IPS-18a (cell line): ENCODE results near the gene DDX55.

Experiments used
- H3K27ac ChIP-seq: one replicate; pipeline ENCODE4 v1.5.1; 2013; ENCODE audit warnings: low read length
- H3K27me3 ChIP-seq: one replicate; pipeline ENCODE4 v1.6.1; 2013; ENCODE audit warnings: mild to moderate bottlenecking, low read length; ENCODE audit not compliant: control insufficient read depth, insufficient read depth
- H3K36me3 ChIP-seq: one replicate; pipeline ENCODE4 v1.6.1; 2013; ENCODE audit warnings: low read depth, low read length; ENCODE audit not compliant: control insufficient read depth
- H3K4me1 ChIP-seq: one replicate; pipeline ENCODE4 v1.6.1; 2013; ENCODE audit warnings: low read depth, low read length; ENCODE audit not compliant: control insufficient read depth
- H3K4me3 ChIP-seq: one replicate; pipeline ENCODE4 v1.5.1; 2013; ENCODE audit warnings: low read length
- H3K9ac ChIP-seq: one replicate; pipeline ENCODE4 v1.6.1; 2013; ENCODE audit warnings: mild to moderate bottlenecking, low read length, moderate library complexity
- H3K9me3 ChIP-seq: one replicate; pipeline ENCODE4 v1.6.1; 2013; ENCODE audit warnings: low read depth, low read length; ENCODE audit not compliant: control insufficient read depth

Gene DDX55

GRCh38 chr12:123655420-123655819 is 53.5 kb downstream of the DDX55 start:
- Histone ChIP-seq H3K36me3 (peaks cover 31% of the 10 kb centered on the region), H3K4me1 (no peaks in the 10 kb centered on the region), H3K9me3 (no peaks in the 10 kb centered on the region), H3K27ac (no peak overlapping the region), H3K9ac (no peak overlapping the region), H3K27me3 (no peaks in the 10 kb centered on the region), H3K4me3 (no peak overlapping the region)

- Histone ChIP-seq H3K27me3 (no peaks in the 10 kb centered on the region), H3K36me3 (peaks cover 26% of the 10 kb centered on the region), H3K9ac (no peak overlapping the region), H3K4me1 (no peaks in the 10 kb centered on the region), H3K4me3 (no peak overlapping the region), H3K27ac (no peak overlapping the region), H3K9me3 (no peaks in the 10 kb centered on the region)
Observed at GRCh38 chr12:123656392-123656791, 54.5 kb downstream of the DDX55 start.

GRCh38 chr12:123657211-123657610 is 55.3 kb downstream of the DDX55 start:
- no peak overlapping the region for H3K4me3 ChIP-seq
- H3K9ac ChIP-seq: no peak overlapping the region
- H3K27me3 ChIP-seq: no peaks in the 10 kb centered on the region
- no peak overlapping the region for H3K27ac ChIP-seq
- H3K4me1 ChIP-seq: no peaks in the 10 kb centered on the region
- no peaks in the 10 kb centered on the region for H3K9me3 ChIP-seq
- peaks cover 26% of the 10 kb centered on the region for H3K36me3 ChIP-seq

- H3K9me3 ChIP-seq: no peaks in the 10 kb centered on the region
- no peak overlapping the region for H3K4me3 ChIP-seq
- peaks cover 17% of the 10 kb centered on the region for H3K36me3 ChIP-seq
- H3K27ac ChIP-seq: no peak overlapping the region
- no peaks in the 10 kb centered on the region for H3K4me1 ChIP-seq
- H3K9ac ChIP-seq: no peak overlapping the region
- no peaks in the 10 kb centered on the region for H3K27me3 ChIP-seq
Observed at GRCh38 chr12:123659996-123660727, 58.3 kb downstream of the DDX55 start.

- H3K9ac ChIP-seq: no peak overlapping the region
- H3K27ac ChIP-seq: no peak overlapping the region
- no peak overlapping the region for H3K4me3 ChIP-seq
- H3K4me1 ChIP-seq: no peaks in the 10 kb centered on the region
- no peaks in the 10 kb centered on the region for H3K27me3 ChIP-seq
- H3K36me3 ChIP-seq: no peaks in the 10 kb centered on the region
- H3K9me3 ChIP-seq: no peaks in the 10 kb centered on the region
Observed at GRCh38 chr12:123667771-123668170, 65.9 kb downstream of the DDX55 start.
